Peyer's patch (tissue), 4 donors: ENCODE data around the gene FBXL2. TPM values are rescaled to one million over a fixed set of nuclear protein-coding genes. Genes with fewer than 3 reads are reported as not detected.

ENCODE experiments used
- DNase-seq, 3 donors: peaks; one replicate each; pipeline ENCODE4 v3.0.0-alpha.2; 2017 to 2019
- H3K27ac ChIP-seq, 4 donors: fragments of 200-600 bp; sonication (generic); one replicate each; pipeline ENCODE4 v1.5.1; 2016 to 2019
- H3K27me3 ChIP-seq, 2 donors: fragments of 200-600 bp; sonication (generic); one replicate each; pipeline ENCODE4 v1.5.1; 2019
- H3K36me3 ChIP-seq, 3 donors: fragments of 200-600 bp; sonication (generic); one replicate each; pipeline ENCODE4 v1.5.1; 2016 to 2019
- H3K4me1 ChIP-seq, 4 donors: fragments of 200-600 bp; sonication (generic); one replicate each; pipeline ENCODE4 v1.5.1; 2016 to 2019
- H3K4me3 ChIP-seq, 4 donors: fragments of 200-600 bp; sonication (generic); 1 replicate in 3 of 4; 2 replicates in 1 of 4; pipeline ENCODE4 v1.5.1; 2016 to 2019; ENCODE audit warnings: mild to moderate bottlenecking in 1 of 4
- H3K9me3 ChIP-seq, 4 donors: fragments of 200-600 bp; sonication (generic); one replicate each; pipeline ENCODE4 v1.5.1; 2016 to 2019; ENCODE audit warnings: mild to moderate bottlenecking in 1 of 4
- POLR2A ChIP-seq, 2 donors: fragments of 450-650 bp; IDR thresholded peaks; one replicate each; pipeline ENCODE4 v1.5.1; 2017; ENCODE audit warnings: antibody characterized with exemption in 2 of 2, mild to moderate bottlenecking in 2 of 2, moderate library complexity in 2 of 2
- total RNA-seq, 4 donors: library from RNA; depleted of rRNA; stranded (reverse); fragments of >200 nt; gene quantifications; one replicate each; pipeline ENCODE4 v1.1.0, GENCODE V29; 2016
- TF ChIP-seq, protein P1 (sequence below), 6 experiments: fragments of 450-650 bp in 4 of 6; fragments of 200-600 bp in 2 of 6; sonication (generic) in 1 of 6; IDR thresholded peaks; one replicate each; pipeline ENCODE4 v1.5.1; 2017 to 2019; ENCODE audit warnings: antibody characterized with exemption in 6 of 6, mild to moderate bottlenecking in 3 of 6, moderate library complexity in 1 of 6

The FBXL2 gene
- total RNA-seq, 4 donors from 2014 or later, result 1.2 to 4.7 (median 1.2) TPM; not detected in 1

- Histone ChIP-seq H3K27me3 (no peaks in the 10 kb centered on the region), H3K36me3 (no peaks in the 10 kb centered on the region), H3K4me1 (no peaks in the 10 kb centered on the region), H3K4me3 (no peak overlapping the region), H3K27ac (no peak overlapping the region), H3K9me3 (no peaks in the 10 kb centered on the region)
- DNase-seq, result no peak
- TF ChIP-seq, protein P1, sequence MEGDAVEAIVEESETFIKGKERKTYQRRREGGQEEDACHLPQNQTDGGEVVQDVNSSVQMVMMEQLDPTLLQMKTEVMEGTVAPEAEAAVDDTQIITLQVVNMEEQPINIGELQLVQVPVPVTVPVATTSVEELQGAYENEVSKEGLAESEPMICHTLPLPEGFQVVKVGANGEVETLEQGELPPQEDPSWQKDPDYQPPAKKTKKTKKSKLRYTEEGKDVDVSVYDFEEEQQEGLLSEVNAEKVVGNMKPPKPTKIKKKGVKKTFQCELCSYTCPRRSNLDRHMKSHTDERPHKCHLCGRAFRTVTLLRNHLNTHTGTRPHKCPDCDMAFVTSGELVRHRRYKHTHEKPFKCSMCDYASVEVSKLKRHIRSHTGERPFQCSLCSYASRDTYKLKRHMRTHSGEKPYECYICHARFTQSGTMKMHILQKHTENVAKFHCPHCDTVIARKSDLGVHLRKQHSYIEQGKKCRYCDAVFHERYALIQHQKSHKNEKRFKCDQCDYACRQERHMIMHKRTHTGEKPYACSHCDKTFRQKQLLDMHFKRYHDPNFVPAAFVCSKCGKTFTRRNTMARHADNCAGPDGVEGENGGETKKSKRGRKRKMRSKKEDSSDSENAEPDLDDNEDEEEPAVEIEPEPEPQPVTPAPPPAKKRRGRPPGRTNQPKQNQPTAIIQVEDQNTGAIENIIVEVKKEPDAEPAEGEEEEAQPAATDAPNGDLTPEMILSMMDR (IDR thresholded peaks at IDR 0.05), result no peak
- no peak for TF ChIP-seq POLR2A (IDR thresholded peaks at IDR 0.05)
Measured at GRCh38 chr3:33256249-33256648, 21.0 kb upstream of the FBXL2 start.

DNA sequence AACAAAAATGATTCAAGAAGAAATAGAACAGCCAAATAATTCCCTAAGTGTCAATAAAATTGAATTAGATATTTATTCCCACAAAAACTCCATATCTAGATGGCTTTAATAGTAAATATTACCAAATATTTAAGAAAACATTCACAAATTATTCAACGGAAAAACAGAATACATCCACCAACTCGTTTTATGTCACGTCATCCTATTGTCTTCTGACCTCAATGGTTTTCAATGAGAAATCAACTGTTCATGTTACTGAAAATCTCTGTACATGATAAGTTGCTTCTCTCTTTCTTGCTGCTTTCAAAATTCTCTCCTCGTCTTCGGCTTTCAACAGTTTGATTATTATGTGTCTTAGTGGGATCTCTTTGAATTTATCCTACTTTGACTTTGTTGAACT, 17.1 kb upstream of the FBXL2 start:
- Histone ChIP-seq H3K27me3 (no peaks in the 10 kb centered on the region), H3K27ac (no peak overlapping the region), H3K36me3 (no peaks in the 10 kb centered on the region), H3K4me3 (no peak overlapping the region), H3K4me1 (no peaks in the 10 kb centered on the region), H3K9me3 (no peaks in the 10 kb centered on the region)
- no peak for DNase-seq
- TF ChIP-seq POLR2A (IDR thresholded peaks at IDR 0.05), result no peak
- TF ChIP-seq, protein P1 (IDR thresholded peaks at IDR 0.05), result no peak

GRCh38 chr3:33269385-33269784, 7.9 kb upstream of the FBXL2 start:
- no peak for DNase-seq
- no peak overlapping the region for H3K27ac ChIP-seq
- H3K4me1 ChIP-seq, result no peaks in the 10 kb centered on the region
- no peaks in the 10 kb centered on the region for H3K36me3 ChIP-seq
- no peak for TF ChIP-seq POLR2A (IDR thresholded peaks at IDR 0.05)
- TF ChIP-seq, protein P1 (IDR thresholded peaks at IDR 0.05), result no peak
- H3K4me3 ChIP-seq, result no peak overlapping the region
- H3K27me3 ChIP-seq, result no peaks in the 10 kb centered on the region
- no peaks in the 10 kb centered on the region for H3K9me3 ChIP-seq

GRCh38 chr3:33271324-33271723, 5.9 kb upstream of the FBXL2 start:
- H3K27me3 ChIP-seq, result no peaks in the 10 kb centered on the region
- no peaks in the 10 kb centered on the region for H3K9me3 ChIP-seq
- H3K36me3 ChIP-seq, result no peaks in the 10 kb centered on the region
- no peaks in the 10 kb centered on the region for H3K4me1 ChIP-seq
- H3K4me3 ChIP-seq, result no peak overlapping the region
- TF ChIP-seq, protein P1 (IDR thresholded peaks at IDR 0.05), result no peak
- no peak for TF ChIP-seq POLR2A (IDR thresholded peaks at IDR 0.05)
- no peak overlapping the region for H3K27ac ChIP-seq
- no peak for DNase-seq

DNA sequence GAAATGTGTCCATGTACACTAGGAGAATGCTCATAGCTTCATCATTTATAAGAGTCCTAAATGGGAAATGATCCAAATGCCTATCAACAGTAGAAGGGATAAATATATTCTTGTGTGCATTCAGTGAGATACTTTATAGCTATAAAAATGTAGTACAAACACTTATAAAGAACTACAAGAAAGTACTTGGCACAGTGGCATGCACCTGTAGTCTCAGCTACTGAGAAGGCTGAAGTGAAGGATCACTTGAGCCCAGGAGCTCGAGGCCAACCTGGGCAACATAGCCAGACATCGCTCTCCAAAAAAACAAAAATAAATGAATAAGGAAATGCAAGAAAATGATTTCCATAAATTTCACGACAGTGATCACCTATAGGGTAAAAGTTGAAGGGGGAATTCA, 3.6 kb upstream of the FBXL2 start:
- Histone ChIP-seq H3K36me3 (no peaks in the 10 kb centered on the region), H3K9me3 (no peaks in the 10 kb centered on the region), H3K4me3 (no peak overlapping the region), H3K27me3 (peaks cover 0 to 6% of the 10 kb centered on the region in 2 donors), H3K4me1 (peaks cover 0 to 13% (median 0%) of the 10 kb centered on the region in 4 donors), H3K27ac (no peak overlapping the region)
- TF ChIP-seq, protein P1 (IDR thresholded peaks at IDR 0.05), result no peak
- no peak for TF ChIP-seq POLR2A (IDR thresholded peaks at IDR 0.05)
- DNase-seq, result no peak

DNA sequence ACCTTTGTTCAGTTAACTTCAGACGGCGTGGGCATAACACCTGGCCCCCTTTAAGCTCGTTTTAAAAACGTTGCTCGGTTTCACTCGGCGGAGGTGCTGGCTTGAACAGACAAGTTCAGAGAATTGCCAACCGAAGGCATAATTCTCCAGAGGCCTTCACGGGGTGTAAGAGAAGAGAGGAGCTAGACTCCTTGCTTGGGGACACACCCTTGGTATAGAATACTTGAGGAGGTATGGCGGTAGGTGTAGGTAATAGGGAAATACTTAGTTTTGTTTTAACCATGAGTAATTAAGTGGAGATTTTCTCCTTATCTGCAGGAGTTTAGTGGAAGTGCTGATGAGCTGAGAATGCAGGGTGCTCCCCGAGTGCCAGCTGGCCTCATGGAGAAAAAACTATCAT, 921 bp downstream of the FBXL2 start:
- Histone ChIP-seq H3K9me3 (no peaks in the 10 kb centered on the region), H3K27ac (no peak overlapping the region), H3K4me3 (peak overlapping the region in 1 of 4 donors; percentile 62), H3K36me3 (no peaks in the 10 kb centered on the region), H3K27me3 (peaks cover 0 to 6% of the 10 kb centered on the region in 2 donors), H3K4me1 (peaks cover 0 to 13% (median 0%) of the 10 kb centered on the region in 4 donors)
- TF ChIP-seq, protein P1 (IDR thresholded peaks at IDR 0.05), result no peak
- TF ChIP-seq POLR2A (IDR thresholded peaks at IDR 0.05), result no peak
- no peak for DNase-seq
